GM08714 (cell line): ENCODE measurements around the gene TPI1.

Experiments used
- H3K4me3 ChIP-seq: fragments of 200-500 bp; sonication (Bioruptor generic); 2 replicates; pipeline ENCODE4 v1.5.1; 2014; ENCODE audit warnings: mild to moderate bottlenecking, low read length, inconsistent platforms
- ZNF274 ChIP-seq: IDR thresholded peaks from 2 replicates; pipeline ENCODE4 v1.6.1; 2012; ENCODE audit warnings: mild to moderate bottlenecking, low read depth, low read length

Gene TPI1

GRCh38 chr12:6834873-6835272 is 32.5 kb upstream of the TPI1 start:
- H3K4me3 ChIP-seq = no peak overlapping the region
- TF ChIP-seq ZNF274 = no peak

GRCh38 chr12:6836851-6837250 is 30.5 kb upstream of the TPI1 start:
- TF ChIP-seq ZNF274 = no peak
- no peak overlapping the region for H3K4me3 ChIP-seq

- no peak for TF ChIP-seq ZNF274
- no peak overlapping the region for H3K4me3 ChIP-seq
Measured at GRCh38 chr12:6837370-6838060, 29.8 kb upstream of the TPI1 start.

GRCh38 chr12:6838854-6839253 is 28.5 kb upstream of the TPI1 start:
- H3K4me3 ChIP-seq = no peak overlapping the region
- TF ChIP-seq ZNF274 = no peak

GRCh38 chr12:6839482-6840201 is 27.7 kb upstream of the TPI1 start:
- no peak overlapping the region for H3K4me3 ChIP-seq
- no peak for TF ChIP-seq ZNF274

GRCh38 chr12:6840330-6840729 is 27.0 kb upstream of the TPI1 start:
- H3K4me3 ChIP-seq = no peak overlapping the region
- no peak for TF ChIP-seq ZNF274

GRCh38 chr12:6840761-6841515 is 26.4 kb upstream of the TPI1 start, which contains the start of gene GNB3:
Gene GNB3 (plus strand): TSS chr12:6840925. CDS start chr12:6841288, 363 bp downstream.
- no peak for TF ChIP-seq ZNF274
- no peak within 1 kb of the TSS for H3K4me3 ChIP-seq

- TF ChIP-seq ZNF274 = no peak
- H3K4me3 ChIP-seq = no peak overlapping the region
Measured at GRCh38 chr12:6842075-6842474, 25.3 kb upstream of the TPI1 start.

- no peak overlapping the region for H3K4me3 ChIP-seq
- TF ChIP-seq ZNF274 = no peak
Measured at GRCh38 chr12:6843118-6843902, 24.0 kb upstream of the TPI1 start.

GRCh38 chr12:6845395-6845794 is 21.9 kb upstream of the TPI1 start:
- TF ChIP-seq ZNF274 = no peak
- H3K4me3 ChIP-seq = no peak overlapping the region

- no peak overlapping the region for H3K4me3 ChIP-seq
- TF ChIP-seq ZNF274 = no peak
Measured at GRCh38 chr12:6846316-6846869, 20.9 kb upstream of the TPI1 start.

GRCh38 chr12:6847676-6848075 is 19.7 kb upstream of the TPI1 start:
- no peak for TF ChIP-seq ZNF274
- no peak overlapping the region for H3K4me3 ChIP-seq

GRCh38 chr12:6849427-6849826 is 17.9 kb upstream of the TPI1 start:
- TF ChIP-seq ZNF274 = no peak
- H3K4me3 ChIP-seq = peak overlapping the region; percentile 88; the same call in 1 of the 2 replicates
